ENCODE data around the gene MMRN2.

MMRN2 gene

GRCh38 chr10:86963341-86963919 is 6.0 kb upstream of the MMRN2 start:
- no peak for TF ChIP-seq POLR2A (IDR thresholded peaks at IDR 0.05; ENCODE audit: low read depth, low read length)
- no peak for FAIRE-seq
- no peak for DNase-seq (ENCODE audit: insufficient read length, low spot score)

DNA sequence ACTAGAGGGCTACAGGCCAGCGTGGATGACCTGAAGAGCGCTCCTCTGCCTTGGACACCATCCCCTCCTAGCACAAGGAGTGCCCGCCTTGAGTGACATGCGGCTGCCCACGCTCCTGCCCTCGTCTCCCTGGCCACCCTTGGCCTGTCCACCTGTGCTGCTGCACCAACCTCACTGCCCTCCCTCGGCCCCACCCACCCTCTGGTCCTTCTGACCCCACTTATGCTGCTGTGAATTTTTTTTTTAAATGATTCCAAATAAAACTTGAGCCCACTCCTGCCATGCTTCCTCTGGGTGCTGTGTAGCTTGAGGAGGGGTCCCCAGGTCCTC is 5.5 kb upstream of the MMRN2 start:
- no peak for TF ChIP-seq POLR2A (IDR thresholded peaks at IDR 0.05; ENCODE audit: low read depth, low read length)
- FAIRE-seq: no peak
- no peak for DNase-seq (ENCODE audit: insufficient read length, low spot score)

DNA sequence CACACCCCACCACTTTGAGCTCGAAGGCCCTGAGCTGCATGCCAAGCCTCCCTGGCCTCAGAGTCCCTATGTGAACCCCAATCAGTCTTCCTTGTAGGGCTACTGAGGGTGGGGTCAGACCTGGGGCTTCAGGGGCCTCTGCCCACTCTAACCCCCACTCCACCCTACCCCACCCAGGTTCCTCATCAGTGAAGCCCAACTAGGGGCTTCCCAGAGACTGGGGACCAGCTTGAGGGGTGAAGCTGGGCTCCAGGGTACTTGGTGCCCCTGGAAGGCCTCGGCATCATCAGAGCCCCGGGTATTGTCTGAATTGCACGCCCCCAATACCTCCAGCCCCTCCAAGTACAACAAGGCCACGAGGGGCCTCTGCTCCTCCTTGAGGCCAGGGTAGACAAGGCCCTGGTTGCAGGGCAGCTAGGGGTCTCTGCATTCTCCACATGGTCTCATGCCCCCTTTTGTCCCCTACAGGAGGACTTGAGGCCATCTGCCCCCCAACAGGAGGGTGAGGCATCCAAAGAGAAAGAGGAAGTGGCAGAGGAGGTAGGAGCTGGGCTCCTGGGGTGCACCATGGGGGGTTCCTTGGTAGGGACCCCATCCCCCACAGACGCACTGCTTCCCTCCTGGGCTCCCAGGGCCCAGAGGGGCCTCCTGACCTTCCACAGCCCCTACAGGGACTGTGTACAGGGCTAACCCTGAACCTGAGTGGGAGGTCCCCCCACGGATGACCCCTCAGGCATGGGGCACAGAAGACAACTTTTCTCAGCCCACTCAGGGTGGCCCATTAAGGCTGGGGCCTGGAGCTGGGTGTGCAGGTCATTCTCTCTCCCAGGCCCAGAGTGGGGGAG is 4.9 kb upstream of the MMRN2 start:
- FAIRE-seq (no peak), DNase-seq (ENCODE audit: insufficient read length, low spot score) (no peak)
- TF ChIP-seq POLR2A (IDR thresholded peaks at IDR 0.05; ENCODE audit: low read depth, low read length): no peak

GRCh38 chr10:86961481-86962091 is 4.2 kb upstream of the MMRN2 start:
- DNase-seq (ENCODE audit: insufficient read length, low spot score) (peak; percentile 87), FAIRE-seq (no peak)
- TF ChIP-seq POLR2A (IDR thresholded peaks at IDR 0.05; ENCODE audit: low read depth, low read length): no peak

GRCh38 chr10:86960863-86961434 is 3.5 kb upstream of the MMRN2 start:
- TF ChIP-seq POLR2A (IDR thresholded peaks at IDR 0.05; ENCODE audit: low read depth, low read length): no peak
- no peak for FAIRE-seq

DNA sequence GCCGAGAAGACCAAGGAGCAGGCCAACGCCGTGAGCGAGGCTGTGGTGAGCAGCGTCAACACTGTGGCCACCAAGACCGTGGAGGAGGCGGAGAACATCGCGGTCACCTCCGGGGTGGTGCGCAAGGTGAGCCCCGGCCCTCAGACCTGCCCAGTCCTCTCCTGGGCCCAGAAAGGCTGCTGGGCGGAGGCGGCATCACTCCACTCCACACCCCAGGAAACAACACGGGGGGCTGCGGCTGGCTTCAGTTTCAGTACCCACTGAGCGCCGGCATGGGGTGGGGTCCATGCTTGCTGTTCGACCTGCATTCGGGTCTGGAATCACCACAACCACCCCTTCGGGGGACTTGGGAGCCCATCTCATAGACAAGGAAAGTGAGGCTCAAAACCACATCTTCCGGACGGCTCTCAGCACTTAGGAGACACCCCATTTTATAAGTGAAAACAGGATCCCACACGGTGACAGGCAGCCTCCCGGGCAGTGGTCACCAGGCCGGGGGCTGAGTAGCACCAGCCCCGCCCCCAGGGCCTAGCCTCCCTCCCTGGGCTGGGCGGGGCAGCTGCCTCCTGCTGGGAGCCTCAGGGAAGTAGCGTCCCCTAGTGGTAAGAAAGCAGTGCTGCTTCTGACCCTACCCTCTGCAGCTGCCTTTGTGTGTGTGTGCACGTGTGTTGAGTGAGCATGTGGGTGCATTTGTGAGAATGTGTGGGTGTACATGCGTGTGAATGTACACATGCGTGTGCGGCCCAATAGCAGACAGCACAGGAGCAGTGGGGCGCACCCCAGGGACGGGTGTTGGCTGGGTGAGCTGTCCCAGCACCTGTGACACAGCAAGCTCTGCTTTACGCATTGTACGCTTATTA is 2.8 kb upstream of the MMRN2 start:
- DNase-seq (ENCODE audit: insufficient read length, low spot score) (peak; percentile 70), FAIRE-seq (peak; percentile 20)
- no peak for TF ChIP-seq POLR2A (IDR thresholded peaks at IDR 0.05; ENCODE audit: low read depth, low read length)

More at GRCh38 chr10:86960863-86961434, 3.5 kb upstream of the MMRN2 start:
- DNase-seq (ENCODE audit: insufficient read length, low spot score): no peak

GRCh38 chr10:86959737-86960002 is 2.3 kb upstream of the MMRN2 start:
- no peak for DNase-seq (ENCODE audit: insufficient read length, low spot score)
- no peak for FAIRE-seq

GRCh38 chr10:86958901-86959736 is 1.7 kb upstream of the MMRN2 start:
- TF ChIP-seq POLR2A (IDR thresholded peaks at IDR 0.05; ENCODE audit: low read depth, low read length): peak; percentile 36; the same call in 1 of the 2 replicates
- DNase-seq (ENCODE audit: insufficient read length, low spot score): peak; percentile 88
- FAIRE-seq: peak; percentile 76

More at GRCh38 chr10:86959737-86960002, 2.3 kb upstream of the MMRN2 start:
- TF ChIP-seq POLR2A (IDR thresholded peaks at IDR 0.05; ENCODE audit: low read depth, low read length): no peak

- DNase-seq (ENCODE audit: insufficient read length, low spot score) (no peak), FAIRE-seq (no peak)
- no peak for TF ChIP-seq POLR2A (IDR thresholded peaks at IDR 0.05; ENCODE audit: low read depth, low read length)
These were observed 893 bp upstream of the MMRN2 start, which contains the start of gene SNCG for GRCh38 chr10:86958116-86958900. Gene SNCG (plus strand): TSS chr10:86958599. CDS start chr10:86958698, 99 bp downstream.

- FAIRE-seq: no peak
- no peak for DNase-seq (ENCODE audit: insufficient read length, low spot score)
- no peak for TF ChIP-seq POLR2A (IDR thresholded peaks at IDR 0.05; ENCODE audit: low read depth, low read length)
These were observed 467 bp downstream of the MMRN2 start for GRCh38 chr10:86956848-86957448.

GRCh38 chr10:86956195-86956847 is 1.1 kb downstream of the MMRN2 start:
- no peak for TF ChIP-seq POLR2A (IDR thresholded peaks at IDR 0.05; ENCODE audit: low read depth, low read length)
- DNase-seq (ENCODE audit: insufficient read length, low spot score) (no peak), FAIRE-seq (no peak)

All from H54 (cell line).